Cardiac fibroblast (primary cell): Measurements from ENCODE around the gene ANKRD62.
"Not testable (repeated sequence)": the region's sequence is repeated elsewhere in the genome, so short reads cannot be mapped to it uniquely, and the experiment has no call there.

Experiments
- DNase-seq, 2 donors: peaks; one replicate each; pipeline versions ENCODE4 v3.0.0 to v3.0.0-alpha.2; 2010; ENCODE audit warnings: low read depth in 2 of 2
- H3K4me3 ChIP-seq, 2 donors: replicated peaks in 1 of 2; 1 replicate in 1 of 2; 2 replicates in 1 of 2; pipeline ENCODE4 v1.5.1; 2011; ENCODE audit warnings: low read depth in 2 of 2, low read length in 2 of 2, mild to moderate bottlenecking in 2 of 2, moderate library complexity in 1 of 2
- CTCF ChIP-seq: IDR thresholded peaks from one replicate; pipeline ENCODE4 v1.5.1; 2011; ENCODE audit warnings: low read depth, mild to moderate bottlenecking, low read length, inconsistent platforms

Gene ANKRD62

GRCh38 chr18:12121175-12122042 is 27.8 kb downstream of the ANKRD62 start:
- no peak overlapping the region for H3K4me3 ChIP-seq
- DNase-seq: peak; percentile 9 to 11
- TF ChIP-seq CTCF: peak; percentile 32

- not testable (repeated sequence) for DNase-seq, H3K4me3 ChIP-seq
These were observed 28.4 kb downstream of the ANKRD62 start for GRCh38 chr18:12122043-12122389.

- not testable (repeated sequence) for DNase-seq, H3K4me3 ChIP-seq
These were observed 34.0 kb downstream of the ANKRD62 start for GRCh38 chr18:12127647-12128046.

GRCh38 chr18:12138831-12139230 is 45.2 kb downstream of the ANKRD62 start:
- not testable (repeated sequence) for DNase-seq, H3K4me3 ChIP-seq

GRCh38 chr18:12140866-12141265 is 47.2 kb downstream of the ANKRD62 start:
- H3K4me3 ChIP-seq, DNase-seq: not testable (repeated sequence)

- DNase-seq, H3K4me3 ChIP-seq: not testable (repeated sequence)
These were observed 48.1 kb downstream of the ANKRD62 start for GRCh38 chr18:12141778-12142177.

GRCh38 chr18:12149431-12149830 is 55.8 kb downstream of the ANKRD62 start:
- DNase-seq, H3K4me3 ChIP-seq: not testable (repeated sequence)

- H3K4me3 ChIP-seq: no peak overlapping the region
- no peak for TF ChIP-seq CTCF
These were observed 60.7 kb downstream of the ANKRD62 start for GRCh38 chr18:12154361-12154760.

GRCh38 chr18:12155996-12156395 is 62.4 kb downstream of the ANKRD62 start:
- TF ChIP-seq CTCF: no peak
- no peak overlapping the region for H3K4me3 ChIP-seq
- DNase-seq: no peak

More at GRCh38 chr18:12154361-12154760, 60.7 kb downstream of the ANKRD62 start:
- DNase-seq: no peak

GRCh38 chr18:12159446-12159845 is 65.8 kb downstream of the ANKRD62 start:
- no peak overlapping the region for H3K4me3 ChIP-seq
- no peak for TF ChIP-seq CTCF

More at GRCh38 chr18:12159446-12159845, 65.8 kb downstream of the ANKRD62 start:
- peak; percentile 7 to 10 for DNase-seq
